HG03196 (cell line): ENCODE results near the gene HNRNPF.

Experiments
- ATAC-seq: cut with Tn5 transposase; IDR thresholded peaks from one replicate; pipeline ENCODE4 v1.9.1; 2021; ENCODE audit not compliant: unreplicated experiment

The HNRNPF gene

GRCh38 chr10:43377424-43377883 lies 31.5 kb downstream of the HNRNPF start:
- ATAC-seq: no peak

- no peak for ATAC-seq
Measured at GRCh38 chr10:43376828-43377423, 32.1 kb downstream of the HNRNPF start.

GRCh38 chr10:43376046-43376635 lies 32.8 kb downstream of the HNRNPF start:
- no peak for ATAC-seq

GRCh38 chr10:43375401-43376020 lies 33.5 kb downstream of the HNRNPF start:
- no peak for ATAC-seq

- ATAC-seq: no peak
Measured at GRCh38 chr10:43374194-43374593, 34.8 kb downstream of the HNRNPF start.

- no peak for ATAC-seq
Measured at GRCh38 chr10:43373461-43373860, 35.5 kb downstream of the HNRNPF start.

- no peak for ATAC-seq
Measured at GRCh38 chr10:43372765-43373361, 36.1 kb downstream of the HNRNPF start.

- ATAC-seq: no peak
Measured at GRCh38 chr10:43371418-43371817, 37.6 kb downstream of the HNRNPF start, which contains the start of gene FXYD4. Gene FXYD4, plus strand, starts transcription at chr10:43371636. Its CDS starts 2,111 bp downstream, at chr10:43373747.

- ATAC-seq: no peak
Measured at GRCh38 chr10:43370671-43371215, 38.2 kb downstream of the HNRNPF start.

- no peak for ATAC-seq
Measured at GRCh38 chr10:43369921-43370320, 39.1 kb downstream of the HNRNPF start.

GRCh38 chr10:43365001-43365400 lies 44.0 kb downstream of the HNRNPF start:
- ATAC-seq: no peak

GRCh38 chr10:43362191-43362839 lies 46.7 kb downstream of the HNRNPF start:
- peak; percentile 97 for ATAC-seq

- no peak for ATAC-seq
Measured at GRCh38 chr10:43361547-43362190, 47.3 kb downstream of the HNRNPF start.

- ATAC-seq: no peak
Measured at GRCh38 chr10:43360086-43360485, 48.9 kb downstream of the HNRNPF start.

- ATAC-seq: no peak
Measured at GRCh38 chr10:43355749-43356371, 53.1 kb downstream of the HNRNPF start.

GRCh38 chr10:43354879-43355380 lies 54.1 kb downstream of the HNRNPF start:
- ATAC-seq: no peak

- ATAC-seq: no peak
Measured at GRCh38 chr10:43354330-43354635, 54.7 kb downstream of the HNRNPF start.

- no peak for ATAC-seq
Measured at GRCh38 chr10:43353495-43354329, 55.3 kb downstream of the HNRNPF start.

GRCh38 chr10:43352951-43353350 lies 56.0 kb downstream of the HNRNPF start:
- ATAC-seq: no peak
